ENCODE results near the gene UCK1. TPM values are rescaled to one million over a fixed set of nuclear protein-coding genes. Genes with fewer than 3 reads are reported as not detected.

UCK1 gene
- total and polyA plus RNA-seq, 7 donors = 16.8 to 75.6 (median 37.8) TPM

- H3K4me3 ChIP-seq = no peak overlapping the region
- intact Hi-C loops (cut with DNase I) = no loop called here
- H3K36me3 ChIP-seq (ENCODE audit: insufficient read depth in 1 of 2, low read depth in 1 of 2) = peaks cover 2 to 25% of the 10 kb centered on the region in 2 donors
- peak in 3 of 4 donors; percentile 34 to 38 (median 35) for ATAC-seq
- H3K9me3 ChIP-seq = peaks cover 1% of the 10 kb centered on the region
- DNase-seq = no peak
- H3K27ac ChIP-seq = no peak overlapping the region
- 89 to 94% (median 91%) methylated on average over 8 of the region's 8 CpGs for WGBS, 3 donors
- no peak for TF ChIP-seq CTCF (IDR thresholded peaks at IDR 0.05)
- H3K4me1 ChIP-seq = no peaks in the 10 kb centered on the region
- no peaks in the 10 kb centered on the region for H3K27me3 ChIP-seq (ENCODE audit: insufficient read depth in 3 of 3, low read length in 2 of 3)
Observed at GRCh38 chr9:131567910-131568309, 36.8 kb upstream of the UCK1 start.

GRCh38 chr9:131566158-131566557 is 35.1 kb upstream of the UCK1 start:
- Histone ChIP-seq H3K4me3 (no peak overlapping the region), H3K36me3 (ENCODE audit: insufficient read depth in 1 of 2, low read depth in 1 of 2) (peaks cover 0 to 7% of the 10 kb centered on the region in 2 donors), H3K27ac (no peak overlapping the region), H3K27me3 (ENCODE audit: insufficient read depth in 3 of 3, low read length in 2 of 3) (no peaks in the 10 kb centered on the region), H3K9me3 (peaks cover 8% of the 10 kb centered on the region), H3K4me1 (no peaks in the 10 kb centered on the region)
- TF ChIP-seq CTCF (IDR thresholded peaks at IDR 0.05) = no peak
- 92 to 100% (median 98%) methylated on average over 3 of the region's 3 CpGs for WGBS, 3 donors
- DNase-seq (no peak), ATAC-seq (no peak)
- intact Hi-C loops (cut with DNase I) = no loop called here

- WGBS, 3 donors = 94 to 98% (median 94%) methylated on average over 5 of the region's 5 CpGs
- TF ChIP-seq CTCF (IDR thresholded peaks at IDR 0.05) = no peak
- Histone ChIP-seq H3K4me3 (no peak overlapping the region), H3K27ac (no peak overlapping the region), H3K4me1 (no peaks in the 10 kb centered on the region), H3K36me3 (ENCODE audit: insufficient read depth in 1 of 2, low read depth in 1 of 2) (peaks cover 0 to 5% of the 10 kb centered on the region in 2 donors), H3K9me3 (peaks cover 8% of the 10 kb centered on the region), H3K27me3 (ENCODE audit: insufficient read depth in 3 of 3, low read length in 2 of 3) (no peaks in the 10 kb centered on the region)
- no peak for DNase-seq
- intact Hi-C loops (cut with DNase I) = no loop called here
- no peak for ATAC-seq
Observed at GRCh38 chr9:131565369-131565768, 34.3 kb upstream of the UCK1 start.

GRCh38 chr9:131562032-131562959 is 31.2 kb upstream of the UCK1 start:
- Histone ChIP-seq H3K4me3 (no peak overlapping the region), H3K9me3 (peaks cover 8% of the 10 kb centered on the region), H3K27me3 (ENCODE audit: insufficient read depth in 3 of 3, low read length in 2 of 3) (peaks cover 0 to 4% (median 0%) of the 10 kb centered on the region in 3 donors), H3K36me3 (ENCODE audit: insufficient read depth in 1 of 2, low read depth in 1 of 2) (no peaks in the 10 kb centered on the region), H3K4me1 (no peaks in the 10 kb centered on the region), H3K27ac (no peak overlapping the region)
- DNase-seq (no peak), ATAC-seq (no peak)
- 60 to 65% (median 60%) methylated on average over 9 of the region's 9 CpGs for WGBS, 3 donors
- no peak for TF ChIP-seq CTCF (IDR thresholded peaks at IDR 0.05)
- intact Hi-C loops (cut with DNase I) = no loop called here

All from psoas muscle (tissue), 8 donors.